Endodermal cell (in vitro differentiated cells): Measurements from ENCODE around the gene LPXN. TPM values are rescaled to one million over a fixed set of nuclear protein-coding genes. Genes with fewer than 3 reads are reported as not detected.
A peak's percentile ranks its signal among the peaks of the same experiment; 100 is the strongest.

ENCODE experiments used
- DNase-seq: peaks from one replicate; pipeline ENCODE4 v3.0.0-alpha.2; 2017
- H3K27ac ChIP-seq: 2 replicates; pipeline ENCODE4 v1.5.1; 2013; ENCODE audit warnings: mild to moderate bottlenecking, low read depth, low read length, moderate library complexity
- H3K27me3 ChIP-seq: 2 replicates; pipeline ENCODE4 v1.6.1; 2013; ENCODE audit warnings: mild to moderate bottlenecking, low read length, moderate library complexity; ENCODE audit not compliant: insufficient read depth, control insufficient read depth, poor library complexity, severe bottlenecking
- H3K36me3 ChIP-seq: 2 replicates; pipeline ENCODE4 v1.7.0; 2013; ENCODE audit warnings: mild to moderate bottlenecking, low read length, moderate library complexity; ENCODE audit not compliant: control insufficient read depth, insufficient read depth
- H3K4me1 ChIP-seq: one replicate; pipeline ENCODE4 v1.7.0; 2013; ENCODE audit warnings: low read length; ENCODE audit not compliant: control insufficient read depth, insufficient read depth
- H3K4me3 ChIP-seq: 2 replicates; pipeline ENCODE4 v1.5.1; 2013; ENCODE audit warnings: mild to moderate bottlenecking, low read length, moderate library complexity
- H3K9ac ChIP-seq: 2 replicates; pipeline ENCODE4 v1.6.1; 2013; ENCODE audit warnings: mild to moderate bottlenecking, low read length, moderate library complexity; ENCODE audit not compliant: poor library complexity, severe bottlenecking; ENCODE audit errors: extremely low read depth
- H3K9me3 ChIP-seq: 2 replicates; pipeline ENCODE4 v1.6.1; 2013; ENCODE audit warnings: mild to moderate bottlenecking, low read length, moderate library complexity; ENCODE audit not compliant: control insufficient read depth
- H3K27ac Mint-ChIP-seq: 2 replicates; pipeline ENCODE4 v1.8.0; 2020; ENCODE audit warnings: mixed read lengths
- H3K27me3 Mint-ChIP-seq: 2 replicates; pipeline ENCODE4 v1.8.0; 2021; ENCODE audit warnings: mild to moderate bottlenecking, mixed read lengths; ENCODE audit not compliant: insufficient read depth
- H3K36me3 Mint-ChIP-seq: 2 replicates; pipeline ENCODE4 v1.8.0; 2020; ENCODE audit warnings: low read depth, mixed read lengths
- H3K4me1 Mint-ChIP-seq: 2 replicates; pipeline ENCODE4 v1.8.0; 2020; ENCODE audit warnings: mixed read lengths
- H3K4me3 Mint-ChIP-seq: 2 replicates; pipeline ENCODE4 v1.8.0; 2020; ENCODE audit warnings: mild to moderate bottlenecking, moderate library complexity, mixed read lengths
- H3K9me3 Mint-ChIP-seq: 2 replicates; pipeline ENCODE4 v1.8.0; 2020; ENCODE audit warnings: mild to moderate bottlenecking, mixed read lengths
- WGBS, 2 experiments: methylation state at CpG; one replicate each; pipeline versions ENCODE4 v1.1.5 to v1.1.7; 2013; ENCODE audit warnings: missing lambda C conversion rate in 2 of 2, mixed read lengths in 1 of 2; ENCODE audit not compliant: insufficient coverage in 1 of 2, insufficient read length in 1 of 2; 5-methylcytosine and 5-hydroxymethylcytosine counted together
- long read RNA-seq, 4 experiments: library from polyadenylated mRNA in 2 of 4; library from RNA in 1 of 4; library from capped mRNA in 1 of 4; stranded (forward) in 3 of 4; unstranded in 1 of 4; transcript quantifications; one replicate each; pipeline ENCODE4 v2.0.0, GENCODE V29; 2020 to 2021; ENCODE audit warnings: inconsistent platforms in 1 of 4
- polyA plus RNA-seq, 2 experiments: library from polyadenylated mRNA; stranded (reverse); fragments of 50-300 nt; gene quantifications; one replicate each; pipeline ENCODE4 v1.2.3, GENCODE V29; 2013
- total RNA-seq, 2 donors: library from RNA; stranded (reverse); fragmentation: NEBNext Ultra II Directional in 1 of 2; extraction: Animal tissue kit (Norgen Biotek cat#: 25700) in 1 of 2; gene quantifications; 2 replicates in 1 of 2; 3 replicates in 1 of 2; pipeline ENCODE4 v1.2.1, GENCODE V29; 2021
- TF ChIP-seq, protein P1 (sequence below): fragments of 200-600 bp; sonication (generic); conservative IDR thresholded peaks from 2 replicates; pipeline ENCODE4 v1.5.0; 2021; ENCODE audit warnings: antibody characterized with exemption, mild to moderate bottlenecking

Gene LPXN
- total RNA-seq, result 1 to 10 TPM; 1.9 to 2.7 TPM
- 3.5 TPM for polyA plus RNA-seq (2013, experiment 1 of 2)
- polyA plus RNA-seq (2013, experiment 2 of 2), result 2.5 TPM
- long read RNA-seq, experiment 1, result 0 reads
- long read RNA-seq, experiment 2, partial matches to known transcripts, result 0 of 2 reads
- long read RNA-seq, experiment 2, other reads (novel, unspliced or antisense), result 2 of 2 reads
- long read RNA-seq, experiment 3, partial matches to known transcripts, result 6 of 7 reads
- long read RNA-seq, experiment 3, other reads (novel, unspliced or antisense), result 1 of 7 reads
- long read RNA-seq, experiment 4, partial matches to known transcripts, result 0 of 7 reads
- long read RNA-seq, experiment 4, other reads (novel, unspliced or antisense), result 7 of 7 reads

DNA sequence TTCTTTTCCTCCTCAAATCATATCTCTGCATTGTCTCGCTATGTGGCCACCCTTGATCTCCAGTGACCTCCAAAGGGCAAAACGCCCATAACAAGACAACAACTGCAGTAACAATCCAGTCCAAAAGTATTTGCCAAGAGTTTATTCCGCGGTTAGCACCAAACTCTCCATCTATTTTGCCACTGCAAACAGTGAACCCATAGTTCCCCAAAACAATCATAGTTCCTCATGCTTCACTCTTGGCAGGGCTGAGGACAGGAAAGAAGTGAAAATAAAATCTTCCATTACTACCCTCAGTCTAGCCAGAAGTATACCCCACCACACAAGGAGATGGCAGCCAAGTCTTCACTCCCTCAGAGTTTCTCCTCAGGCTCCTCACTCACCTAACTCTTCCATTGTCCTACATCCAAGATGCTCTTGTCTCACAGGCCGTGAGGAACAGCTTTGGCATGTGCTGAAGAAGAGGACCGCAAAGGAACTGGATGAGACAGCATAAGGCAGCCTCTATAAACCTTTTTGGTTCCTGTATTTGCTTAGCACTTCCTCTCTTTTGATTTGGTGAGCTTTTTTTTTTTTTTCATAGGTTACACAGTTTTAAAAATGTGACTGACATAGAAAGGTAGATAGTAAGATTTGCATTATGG is at the start of gene LPXN:
LPXN (minus strand) TSS at position 480 of the 644 bp plus-strand sequence; CDS start at position 396, 84 bp downstream.
- TF ChIP-seq, protein P1, sequence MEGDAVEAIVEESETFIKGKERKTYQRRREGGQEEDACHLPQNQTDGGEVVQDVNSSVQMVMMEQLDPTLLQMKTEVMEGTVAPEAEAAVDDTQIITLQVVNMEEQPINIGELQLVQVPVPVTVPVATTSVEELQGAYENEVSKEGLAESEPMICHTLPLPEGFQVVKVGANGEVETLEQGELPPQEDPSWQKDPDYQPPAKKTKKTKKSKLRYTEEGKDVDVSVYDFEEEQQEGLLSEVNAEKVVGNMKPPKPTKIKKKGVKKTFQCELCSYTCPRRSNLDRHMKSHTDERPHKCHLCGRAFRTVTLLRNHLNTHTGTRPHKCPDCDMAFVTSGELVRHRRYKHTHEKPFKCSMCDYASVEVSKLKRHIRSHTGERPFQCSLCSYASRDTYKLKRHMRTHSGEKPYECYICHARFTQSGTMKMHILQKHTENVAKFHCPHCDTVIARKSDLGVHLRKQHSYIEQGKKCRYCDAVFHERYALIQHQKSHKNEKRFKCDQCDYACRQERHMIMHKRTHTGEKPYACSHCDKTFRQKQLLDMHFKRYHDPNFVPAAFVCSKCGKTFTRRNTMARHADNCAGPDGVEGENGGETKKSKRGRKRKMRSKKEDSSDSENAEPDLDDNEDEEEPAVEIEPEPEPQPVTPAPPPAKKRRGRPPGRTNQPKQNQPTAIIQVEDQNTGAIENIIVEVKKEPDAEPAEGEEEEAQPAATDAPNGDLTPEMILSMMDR, result no peak
- Histone ChIP-seq H3K9ac (no peak within 1 kb of the TSS), H3K4me3 (peak within 1 kb of the TSS; percentile 91), H3K9me3 (no peaks in the 10 kb centered on the region), H3K36me3 (no peaks in the 10 kb centered on the region), H3K4me1 (no peaks in the 10 kb centered on the region), H3K27me3 (no peaks in the 10 kb centered on the region), H3K27ac (no peak within 1 kb of the TSS)
- Mint-ChIP-seq H3K36me3 (peaks cover 5% of the 10 kb centered on the region), H3K27me3 (no peaks in the 10 kb centered on the region), H3K4me3 (peak within 1 kb of the TSS; percentile 96), H3K9me3 (no peaks in the 10 kb centered on the region), H3K4me1 (peaks cover 27% of the 10 kb centered on the region), H3K27ac (peak within 1 kb of the TSS; percentile 100)
- no peak for DNase-seq
- WGBS, 2 experiments, result 92 to 95% methylated on average over 2 to 6 of the region's 6 CpGs

DNA sequence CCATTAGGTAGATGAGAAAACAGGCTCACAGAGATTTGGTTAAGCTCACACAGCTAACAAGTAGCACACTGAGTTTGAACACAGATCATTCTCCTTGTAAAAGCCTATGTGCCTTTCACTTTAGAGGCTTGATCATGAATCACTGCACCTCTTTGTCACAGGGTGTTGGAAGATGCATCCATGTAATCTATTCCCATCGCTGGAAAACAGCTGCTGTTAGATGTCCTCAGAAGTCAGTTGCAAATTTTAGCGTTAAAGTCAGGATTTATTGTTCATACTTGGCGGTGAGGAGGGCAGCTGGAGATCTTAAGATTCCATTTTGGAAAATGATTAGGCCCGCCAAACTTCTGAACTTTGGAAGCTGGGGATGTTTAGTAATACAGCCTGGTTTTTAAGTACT is 49.4 kb upstream of the LPXN start:
- no peaks in the 10 kb centered on the region for H3K27me3 Mint-ChIP-seq
- Histone ChIP-seq H3K27ac (no peak overlapping the region), H3K9ac (no peak overlapping the region), H3K9me3 (no peaks in the 10 kb centered on the region), H3K36me3 (peaks cover 65% of the 10 kb centered on the region), H3K27me3 (no peaks in the 10 kb centered on the region), H3K4me3 (no peak overlapping the region), H3K4me1 (no peaks in the 10 kb centered on the region)
- WGBS, 2 experiments, result 88 to 91% methylated on average over 4 of the region's 4 CpGs
- DNase-seq, result no peak
- TF ChIP-seq, protein P1, result no peak
- H3K4me1 Mint-ChIP-seq, result no peaks in the 10 kb centered on the region
- no peak overlapping the region for H3K27ac Mint-ChIP-seq
- no peak overlapping the region for H3K4me3 Mint-ChIP-seq
- H3K9me3 Mint-ChIP-seq, result no peaks in the 10 kb centered on the region
- H3K36me3 Mint-ChIP-seq, result peaks cover 33% of the 10 kb centered on the region

DNA sequence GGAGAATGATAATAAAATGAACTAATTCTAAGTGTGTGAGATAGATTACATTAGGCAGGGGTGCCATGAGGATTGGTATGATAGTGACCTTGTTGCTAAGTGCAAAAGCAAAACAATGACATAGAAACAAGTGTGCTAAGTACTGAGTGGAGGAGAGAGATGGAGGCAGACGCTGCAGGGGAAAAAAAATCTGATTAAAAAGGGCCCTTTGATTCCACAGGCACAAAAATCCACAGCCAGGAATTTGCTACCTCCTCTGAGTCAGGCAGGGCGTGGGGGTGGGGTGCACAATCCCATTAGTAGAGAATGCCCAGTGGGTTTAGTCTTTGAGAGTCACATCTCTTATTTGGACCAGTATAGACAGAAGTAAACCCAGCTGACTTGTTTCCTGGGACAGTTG is 46.7 kb upstream of the LPXN start, which contains the start of gene CNTF:
CNTF (plus strand) TSS at position 322 of the 400 bp plus-strand sequence. CDS start 88 bp downstream, outside the sequence.
- Mint-ChIP-seq H3K4me3 (no peak within 1 kb of the TSS), H3K27me3 (no peaks in the 10 kb centered on the region), H3K27ac (no peak within 1 kb of the TSS), H3K4me1 (peaks cover 13% of the 10 kb centered on the region), H3K9me3 (no peaks in the 10 kb centered on the region), H3K36me3 (peaks cover 57% of the 10 kb centered on the region)
- no peak within 1 kb of the TSS for H3K9ac ChIP-seq
- H3K4me3 ChIP-seq, result no peak within 1 kb of the TSS
- peaks cover 90% of the 10 kb centered on the region for H3K36me3 ChIP-seq
- no peaks in the 10 kb centered on the region for H3K9me3 ChIP-seq
- TF ChIP-seq, protein P1, result no peak
- H3K27me3 ChIP-seq, result no peaks in the 10 kb centered on the region
- no peak within 1 kb of the TSS for H3K27ac ChIP-seq
- 87 to 100% methylated on average over 2 of the region's 2 CpGs for WGBS, 2 experiments
- H3K4me1 ChIP-seq, result no peaks in the 10 kb centered on the region
- no peak for DNase-seq
